ENCODE measurements around the gene STK4.

GRCh38 chr20:45090481-45090880 lies 124.2 kb downstream of the STK4 start:
- TF ChIP-seq CTCF (conservative IDR thresholded peaks at IDR 0.05) = no peak
- no peak for TF ChIP-seq EZH2 (IDR thresholded peaks at IDR 0.05; ENCODE audit: low read depth)
